GM10248 (cell line): ENCODE measurements around the gene SLC24A3.

ENCODE experiments used
- CTCF ChIA-PET: fragments of 300-600 bp; sonication (Branson Sonifier 250); formaldehyde crosslinking; extraction: SDS; loops from one replicate; lab custom pipeline; 2021; ENCODE audit warnings: antibody characterized with exemption; lab: Yijun Ruan, JAX
- POLR2A ChIA-PET: fragments of 350-650 bp; sonication (Branson Sonifier 250); formaldehyde crosslinking; extraction: SDS; loops from one replicate; lab custom pipeline; 2020; ENCODE audit warnings: antibody characterized with exemption; lab: Yijun Ruan, JAX
- DNase-seq: peaks from one replicate; pipeline ENCODE4 v3.0.0; 2012; ENCODE audit errors: extremely low spot score
- TF ChIP-seq, protein P1 (sequence below): IDR thresholded peaks from 2 replicates; pipeline ENCODE4 v1.5.1; 2012; ENCODE audit warnings: mild to moderate bottlenecking, low read depth; ENCODE audit errors: extremely low read depth, missing control alignments, control extremely low read depth

The SLC24A3 gene

DNA sequence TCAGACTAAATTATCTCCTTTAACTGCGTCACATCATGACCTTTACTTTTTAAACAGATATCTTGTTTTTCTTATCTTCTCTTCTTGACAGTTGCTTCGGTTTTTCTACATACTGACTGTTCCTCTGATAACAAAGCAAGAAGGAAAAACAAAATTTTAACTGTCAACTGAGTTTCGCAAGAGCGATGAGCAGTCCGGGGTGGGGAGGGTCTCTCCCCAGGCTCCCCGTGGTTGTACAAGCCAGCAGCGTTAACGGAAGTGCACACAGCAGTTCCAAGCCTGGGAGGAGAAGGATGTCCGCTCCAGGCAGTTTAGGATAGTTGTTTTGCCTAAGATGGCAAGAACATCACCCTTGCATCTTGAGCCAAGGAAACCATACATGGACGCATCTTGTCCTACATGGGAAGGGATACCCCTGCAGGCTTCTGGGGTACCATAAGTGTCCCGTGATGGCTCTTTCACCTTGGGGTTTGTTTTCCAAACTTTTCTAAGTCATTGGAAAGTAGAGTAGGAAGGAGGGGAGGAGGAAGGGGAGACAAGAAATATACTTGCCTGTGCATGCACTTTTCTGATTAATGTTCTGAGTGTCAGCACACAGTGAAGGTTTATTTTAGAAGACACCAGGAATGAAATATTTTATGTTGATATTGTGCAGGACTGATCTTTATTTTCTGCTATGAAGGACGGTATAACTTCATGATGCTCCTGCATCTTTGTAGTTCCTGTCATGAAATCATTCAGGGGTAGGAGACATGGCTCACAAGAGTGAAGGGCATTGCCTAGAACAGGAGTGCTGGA, 20.8 kb downstream of the SLC24A3 start:
- TF ChIP-seq, protein P1, sequence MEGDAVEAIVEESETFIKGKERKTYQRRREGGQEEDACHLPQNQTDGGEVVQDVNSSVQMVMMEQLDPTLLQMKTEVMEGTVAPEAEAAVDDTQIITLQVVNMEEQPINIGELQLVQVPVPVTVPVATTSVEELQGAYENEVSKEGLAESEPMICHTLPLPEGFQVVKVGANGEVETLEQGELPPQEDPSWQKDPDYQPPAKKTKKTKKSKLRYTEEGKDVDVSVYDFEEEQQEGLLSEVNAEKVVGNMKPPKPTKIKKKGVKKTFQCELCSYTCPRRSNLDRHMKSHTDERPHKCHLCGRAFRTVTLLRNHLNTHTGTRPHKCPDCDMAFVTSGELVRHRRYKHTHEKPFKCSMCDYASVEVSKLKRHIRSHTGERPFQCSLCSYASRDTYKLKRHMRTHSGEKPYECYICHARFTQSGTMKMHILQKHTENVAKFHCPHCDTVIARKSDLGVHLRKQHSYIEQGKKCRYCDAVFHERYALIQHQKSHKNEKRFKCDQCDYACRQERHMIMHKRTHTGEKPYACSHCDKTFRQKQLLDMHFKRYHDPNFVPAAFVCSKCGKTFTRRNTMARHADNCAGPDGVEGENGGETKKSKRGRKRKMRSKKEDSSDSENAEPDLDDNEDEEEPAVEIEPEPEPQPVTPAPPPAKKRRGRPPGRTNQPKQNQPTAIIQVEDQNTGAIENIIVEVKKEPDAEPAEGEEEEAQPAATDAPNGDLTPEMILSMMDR = no peak
- ChIA-PET POLR2A (no interaction called here), CTCF (interaction anchor here (1.2 kb wide), 1 partner anchor 27 kb away, joined by 3 read pairs; no protein-coding TSS in a partner anchor)
- DNase-seq = no peak

DNA sequence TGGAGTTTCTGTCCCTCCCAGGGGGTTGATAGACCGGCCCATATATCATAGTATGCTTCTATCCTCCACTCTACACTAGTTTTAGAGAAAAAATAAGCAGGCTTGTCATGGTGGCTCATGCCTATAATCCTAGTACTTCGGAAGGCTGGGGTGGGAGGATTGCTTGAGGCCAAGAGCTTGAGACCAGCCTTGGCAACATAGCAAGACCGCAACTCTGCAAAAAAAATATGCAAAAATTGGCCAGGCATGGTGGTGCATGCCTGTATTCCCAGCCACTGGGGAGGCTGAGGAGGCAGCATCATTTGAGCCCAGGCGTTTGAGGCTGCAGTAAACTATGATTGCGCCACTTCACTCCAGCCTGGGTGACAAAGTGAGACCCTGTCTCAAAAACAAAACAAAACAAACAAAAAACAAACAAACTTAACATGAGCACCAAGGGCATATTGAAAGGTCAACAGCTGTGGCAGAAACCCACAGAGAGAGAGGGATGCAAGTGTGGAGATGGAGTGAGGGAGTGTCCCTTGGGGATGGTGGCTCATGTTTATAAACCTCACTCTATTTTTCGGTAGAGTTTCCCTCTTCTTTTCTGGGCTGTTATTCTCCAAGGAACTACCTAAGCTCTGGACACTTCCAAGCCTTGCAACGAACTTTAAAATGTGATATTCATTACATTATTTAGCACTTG, 24.1 kb downstream of the SLC24A3 start:
- POLR2A ChIA-PET = no interaction called here

DNA sequence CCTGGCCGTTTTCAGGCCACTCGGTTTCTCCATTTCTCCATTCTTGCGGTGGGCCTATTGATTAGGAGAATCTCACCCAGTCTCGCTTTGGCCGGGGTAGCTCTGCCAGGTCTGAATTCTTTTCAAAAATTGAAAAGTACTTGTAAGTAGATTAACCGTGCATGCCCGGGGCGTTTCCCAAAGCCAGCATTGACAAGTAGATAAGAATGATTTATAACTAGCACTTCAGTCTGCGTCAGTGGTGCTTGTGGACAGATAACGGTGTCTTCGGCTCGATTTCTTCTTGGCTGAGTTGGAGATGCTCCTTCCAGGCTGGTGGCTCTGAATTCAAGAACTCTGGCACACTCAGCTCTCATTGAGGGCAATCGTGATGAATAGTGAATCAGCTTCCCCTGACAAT, 29.0 kb downstream of the SLC24A3 start:
- TF ChIP-seq, protein P1 = no peak
- ChIA-PET CTCF (interaction anchor here (1.8 kb wide), 1 partner anchor 343 kb away, joined by 3 read pairs; no protein-coding TSS in a partner anchor), POLR2A (no interaction called here)
- no peak for DNase-seq

More for the DNA sequence above, 24.1 kb downstream of the SLC24A3 start:
- TF ChIP-seq, protein P1 = no peak
- CTCF ChIA-PET = interaction anchor here (0.9 kb wide), 1 partner anchor 29 kb away, joined by 5 read pairs; no protein-coding TSS in a partner anchor
- DNase-seq = no peak

GRCh38 chr20:19244291-19244690, 31.8 kb downstream of the SLC24A3 start:
- POLR2A ChIA-PET = no interaction called here
- TF ChIP-seq, protein P1 = no peak
- DNase-seq = no peak
- CTCF ChIA-PET = no interaction called here

DNA sequence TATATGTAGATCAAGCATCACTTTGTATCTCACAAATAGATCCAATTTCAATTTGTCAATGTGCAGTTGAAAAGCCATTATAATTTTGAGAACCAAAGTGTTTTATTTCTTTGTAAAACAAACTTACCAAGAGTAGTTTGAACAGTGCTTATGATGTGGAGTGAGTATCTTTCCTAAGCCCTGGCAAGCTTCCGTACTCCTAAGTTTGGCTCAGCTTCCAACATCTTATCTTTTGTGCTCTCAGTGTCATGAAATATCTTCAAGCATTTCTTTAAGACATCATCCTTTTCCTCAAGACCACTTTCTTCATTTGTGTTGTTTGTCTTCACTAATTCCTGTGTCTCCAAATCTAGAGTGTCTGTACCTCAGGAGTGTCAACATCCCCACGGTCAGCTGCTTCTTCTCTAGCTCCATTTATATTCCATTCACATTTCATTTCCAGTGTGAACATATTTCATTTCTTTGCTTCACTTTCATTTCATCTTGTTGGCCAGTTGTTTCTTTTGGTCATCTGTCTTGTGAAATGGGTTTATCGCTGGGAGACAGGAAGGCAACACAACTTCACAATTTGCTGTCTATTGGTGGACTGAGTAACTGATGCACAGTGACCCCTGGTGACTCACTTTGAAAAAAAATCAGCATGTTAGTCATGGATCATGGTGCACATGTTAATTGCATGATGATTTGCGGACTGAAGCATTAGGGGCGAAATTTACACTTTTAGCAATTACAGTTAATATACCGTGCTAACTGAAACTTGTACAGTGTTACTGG, 36.9 kb downstream of the SLC24A3 start:
- DNase-seq = no peak
- CTCF ChIA-PET = interaction anchor here (0.8 to 3.3 kb wide), 4 partner anchors 17 to 345 kb away, joined by 3 to 11 read pairs (median 4); no protein-coding TSS in a partner anchor
- TF ChIP-seq, protein P1 = peak; percentile 5
- POLR2A ChIA-PET = no interaction called here

DNA sequence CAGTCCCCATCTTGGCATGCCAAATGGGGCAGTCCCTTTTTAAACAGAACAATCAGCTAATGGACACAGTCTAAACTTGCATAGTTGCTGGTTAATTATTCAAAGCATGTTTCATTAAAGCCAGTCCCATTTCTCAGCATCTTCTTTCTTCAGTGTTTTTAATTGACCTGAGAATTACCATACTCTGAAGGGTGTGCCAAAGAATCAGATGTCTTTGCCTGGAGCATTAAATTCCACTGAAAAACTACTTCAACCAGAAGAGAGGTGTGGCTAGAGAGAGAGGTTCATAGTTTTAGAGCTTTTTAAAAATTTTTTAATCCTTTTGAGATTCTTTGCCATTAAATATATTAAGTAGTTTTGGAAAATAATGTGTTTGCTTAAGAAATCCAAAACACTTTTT, 37.9 kb downstream of the SLC24A3 start:
- DNase-seq = no peak
- POLR2A ChIA-PET = no interaction called here
- TF ChIP-seq, protein P1 = no peak
- CTCF ChIA-PET = interaction anchor here (0.9 to 3.3 kb wide), 4 partner anchors 28 to 346 kb away, joined by 3 to 11 read pairs (median 4); no protein-coding TSS in a partner anchor
